IPS DF 6.9 (cell line): ENCODE data around the gene TMEM201.

Experiments
- DNase-seq: peaks from one replicate; pipeline ENCODE4 v3.0.0-alpha.2; 2013; ENCODE audit warnings: low read depth, low spot score
- H3K27ac ChIP-seq: one replicate; pipeline ENCODE4 v1.5.1; 2013; ENCODE audit warnings: low read length, control low read depth
- H3K27me3 ChIP-seq: 2 replicates; pipeline ENCODE4 v1.6.1; 2013; ENCODE audit warnings: mild to moderate bottlenecking, low read length; ENCODE audit not compliant: control insufficient read depth, insufficient read depth
- H3K36me3 ChIP-seq: 2 replicates; pipeline ENCODE4 v1.6.1; 2013; ENCODE audit warnings: low read length; ENCODE audit not compliant: control insufficient read depth, insufficient read depth
- H3K4me1 ChIP-seq: 2 replicates; pipeline ENCODE4 v1.6.1; 2013; ENCODE audit warnings: low read length; ENCODE audit not compliant: control insufficient read depth, insufficient read depth
- H3K4me3 ChIP-seq: 2 replicates; pipeline ENCODE4 v1.5.1; 2013; ENCODE audit warnings: mild to moderate bottlenecking, low read length
- H3K9me3 ChIP-seq: 2 replicates; pipeline ENCODE4 v1.6.1; 2013; ENCODE audit warnings: low read length, inconsistent platforms; ENCODE audit not compliant: control insufficient read depth, insufficient read depth
- WGBS: extraction: QIAGEN DNeasy Blood & Tissue Kit; methylation state at CpG from one replicate; pipeline ENCODE4 v1.1.7; 2013; ENCODE audit warnings: mixed read lengths, missing lambda C conversion rate; ENCODE audit not compliant: insufficient read length, insufficient coverage; 5-methylcytosine and 5-hydroxymethylcytosine counted together

TMEM201 gene

GRCh38 chr1:9653491-9654050 is 64.9 kb downstream of the TMEM201 start:
- H3K9me3 ChIP-seq = no peaks in the 10 kb centered on the region
- no peaks in the 10 kb centered on the region for H3K36me3 ChIP-seq
- DNase-seq = no peak
- WGBS = no CpG with 5 or more reads among the region's 10 CpGs
- no peak overlapping the region for H3K27ac ChIP-seq
- no peak overlapping the region for H3K4me3 ChIP-seq
- 0 out of 2 replicates have a peak, but pooled peaks cover 3% of the 10 kb centered on the region for H3K4me1 ChIP-seq
- H3K27me3 ChIP-seq = peaks cover 9% of the 10 kb centered on the region

DNA sequence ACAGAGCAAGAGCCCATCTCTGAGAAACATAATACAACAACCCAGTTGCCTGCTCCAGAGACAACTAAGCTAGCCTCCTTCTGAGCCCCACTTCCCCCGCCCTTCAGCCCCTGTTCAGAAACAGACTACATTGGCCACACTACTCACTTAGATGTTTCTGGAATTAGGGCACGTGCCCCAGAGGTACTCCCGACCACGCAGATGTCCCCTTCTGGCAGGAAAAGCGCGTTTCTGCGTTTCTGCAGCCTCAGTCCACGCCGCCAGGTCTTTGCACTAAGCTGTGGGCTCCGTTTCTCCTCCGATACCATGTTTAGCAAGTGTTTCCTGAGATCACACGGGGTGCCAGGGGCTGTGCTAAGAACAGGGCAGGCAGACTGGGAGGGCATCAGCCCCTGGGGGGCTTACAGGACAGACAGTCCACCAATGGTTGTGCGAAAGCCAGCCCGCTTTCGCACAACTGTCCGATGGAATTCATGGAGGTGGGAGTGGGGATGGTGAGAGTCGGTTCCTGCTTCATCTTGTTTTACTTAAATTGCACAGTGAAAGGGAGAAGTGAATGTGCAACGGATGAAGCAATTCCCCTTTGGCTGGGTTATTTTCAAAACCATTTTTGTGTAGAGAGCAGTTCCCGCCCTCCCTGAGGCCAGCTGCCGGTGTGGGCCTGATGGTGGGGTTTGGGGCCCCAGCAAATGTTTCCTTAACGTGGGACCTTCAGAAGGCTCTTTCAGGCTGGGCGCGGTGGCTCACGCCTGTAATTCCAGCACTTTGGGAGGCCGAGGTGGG is 65.5 kb downstream of the TMEM201 start:
- WGBS = no CpG with 5 or more reads among the region's 25 CpGs
- H3K9me3 ChIP-seq = no peaks in the 10 kb centered on the region
- no peak for DNase-seq
- no peaks in the 10 kb centered on the region for H3K36me3 ChIP-seq
- H3K27ac ChIP-seq = no peak overlapping the region
- H3K4me3 ChIP-seq = no peak overlapping the region
- H3K4me1 ChIP-seq = 0 out of 2 replicates have a peak, but pooled peaks cover 3% of the 10 kb centered on the region
- H3K27me3 ChIP-seq = peaks cover 9% of the 10 kb centered on the region

DNA sequence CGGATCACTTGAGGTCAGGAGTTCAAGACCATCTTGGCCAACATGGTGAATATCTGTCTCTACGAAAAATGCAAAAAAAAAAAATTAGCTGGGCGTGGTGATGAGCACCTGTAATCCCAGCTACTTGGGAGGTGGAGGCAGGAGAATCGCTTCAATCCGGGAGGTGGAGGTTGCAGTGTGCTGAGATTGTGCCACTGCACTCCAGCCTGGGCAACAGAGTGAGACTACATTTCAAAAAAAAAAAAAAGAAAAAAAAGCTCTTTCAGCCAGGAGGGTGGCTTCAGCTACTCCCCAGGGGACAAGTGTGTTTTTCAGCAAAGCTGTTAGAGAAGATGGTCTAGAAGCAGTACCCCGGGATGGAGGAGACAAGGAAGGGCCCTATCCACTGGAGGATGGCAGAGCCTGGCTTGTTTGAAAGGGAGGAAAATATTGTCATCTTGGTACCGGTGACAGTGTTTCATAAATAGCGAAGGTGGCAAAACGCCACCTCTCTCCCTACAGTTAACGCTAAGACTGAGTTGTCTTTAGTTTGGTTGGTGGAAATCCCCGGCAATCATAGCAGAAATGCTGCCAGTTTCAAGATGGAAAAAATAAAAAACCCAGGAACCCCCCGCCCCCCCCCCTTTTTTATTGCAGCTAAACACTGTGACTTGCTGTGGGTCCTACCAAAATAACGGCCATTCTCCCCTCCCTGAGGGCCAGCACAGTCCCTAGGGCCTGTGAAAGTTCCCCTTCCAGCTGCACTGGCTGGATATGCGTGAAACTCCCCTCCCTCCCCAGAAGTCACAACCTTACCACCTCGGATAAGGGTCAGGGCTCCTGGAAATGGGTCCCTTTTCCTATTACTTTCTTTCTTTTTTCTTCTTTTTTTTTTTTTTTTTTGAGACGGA is 66.4 kb downstream of the TMEM201 start:
- Histone ChIP-seq H3K36me3 (no peaks in the 10 kb centered on the region), H3K27ac (no peak overlapping the region), H3K4me1 (0 out of 2 replicates have a peak, but pooled peaks cover 3% of the 10 kb centered on the region), H3K4me3 (no peak overlapping the region), H3K27me3 (peaks cover 9% of the 10 kb centered on the region), H3K9me3 (no peaks in the 10 kb centered on the region)
- WGBS = no CpG with 5 or more reads among the region's 16 CpGs
- DNase-seq = no peak

DNA sequence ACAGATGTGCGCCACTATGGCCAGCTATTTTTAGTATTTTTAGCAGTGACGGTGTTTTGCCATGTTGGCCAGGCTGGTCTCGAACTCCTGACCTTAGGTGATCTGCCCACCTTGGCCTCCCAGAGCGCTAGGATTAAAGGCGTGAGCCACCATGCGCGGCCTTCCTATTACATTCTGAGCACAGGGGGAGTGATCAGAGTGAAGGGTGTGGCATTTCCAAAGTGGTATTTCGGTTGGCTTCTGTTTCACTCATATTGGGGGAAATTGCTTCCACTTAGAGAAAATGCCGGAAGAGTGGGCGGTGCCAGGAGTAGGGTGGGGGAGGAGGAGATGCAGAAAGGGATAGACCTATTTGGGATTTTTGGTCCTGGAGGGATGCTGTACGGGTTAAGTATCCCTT is 67.1 kb downstream of the TMEM201 start:
- Histone ChIP-seq H3K27ac (no peak overlapping the region), H3K4me3 (no peak overlapping the region), H3K9me3 (no peaks in the 10 kb centered on the region), H3K36me3 (no peaks in the 10 kb centered on the region), H3K27me3 (peaks cover 9% of the 10 kb centered on the region), H3K4me1 (0 out of 2 replicates have a peak, but pooled peaks cover 3% of the 10 kb centered on the region)
- DNase-seq = no peak
- WGBS = no CpG with 5 or more reads among the region's 11 CpGs

DNA sequence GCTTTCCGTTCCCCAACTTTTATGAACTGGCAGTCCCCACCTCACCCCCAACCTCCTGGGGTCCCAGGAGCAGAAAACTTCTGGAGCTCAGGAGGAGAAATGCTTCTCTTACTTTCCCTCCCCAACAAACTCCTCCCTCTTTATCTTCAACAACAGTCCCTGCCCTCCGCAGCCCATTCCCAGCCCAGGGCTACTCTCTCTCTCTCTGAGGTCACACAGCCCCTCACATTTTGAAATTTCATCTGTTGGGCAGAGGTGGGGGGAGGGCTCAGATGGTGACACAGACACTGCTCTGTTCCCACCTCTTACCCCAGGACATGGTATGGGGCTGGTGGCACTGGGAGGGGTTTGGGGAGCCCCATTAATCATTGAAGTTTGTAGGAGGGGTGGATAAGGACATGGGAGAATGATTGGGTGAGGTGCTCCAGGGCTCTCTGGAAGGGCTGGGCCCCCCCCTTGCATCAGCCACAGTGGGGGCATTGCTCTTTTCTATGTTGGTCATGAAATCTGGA is 68.9 kb downstream of the TMEM201 start:
- Histone ChIP-seq H3K4me1 (0 out of 2 replicates have a peak, but pooled peaks cover 1% of the 10 kb centered on the region), H3K36me3 (no peaks in the 10 kb centered on the region), H3K27ac (no peak overlapping the region), H3K9me3 (no peaks in the 10 kb centered on the region), H3K4me3 (no peak overlapping the region), H3K27me3 (peaks cover 6% of the 10 kb centered on the region; the same call in 1 of the 2 replicates)
- no peak for DNase-seq
- no CpG with 5 or more reads among the region's 2 CpGs for WGBS

DNA sequence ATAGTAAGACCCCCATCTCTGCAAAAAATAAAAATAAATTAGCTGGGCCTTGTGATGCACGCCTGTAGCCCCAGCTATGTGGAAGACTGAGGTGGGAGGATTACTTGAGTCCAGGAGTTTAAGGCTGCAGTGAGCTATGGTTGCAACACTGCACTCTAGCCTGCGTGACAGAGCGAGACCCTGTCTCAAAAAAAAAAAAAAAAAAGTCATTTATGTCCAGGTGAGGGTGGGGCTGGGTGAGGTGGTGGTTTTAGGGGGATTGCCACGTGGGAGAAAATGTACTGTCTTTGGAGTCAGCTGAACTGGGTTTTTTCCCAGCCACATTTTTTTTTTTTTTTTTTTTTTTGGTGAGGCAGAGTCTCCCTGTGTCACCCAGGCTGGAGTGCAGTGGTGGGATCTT is 69.5 kb downstream of the TMEM201 start:
- WGBS = no CpG with 5 or more reads among the region's 4 CpGs
- H3K36me3 ChIP-seq = no peaks in the 10 kb centered on the region
- no peaks in the 10 kb centered on the region for H3K4me1 ChIP-seq
- no peak overlapping the region for H3K4me3 ChIP-seq
- no peaks in the 10 kb centered on the region for H3K9me3 ChIP-seq
- no peak for DNase-seq
- H3K27ac ChIP-seq = no peak overlapping the region
- peaks cover 2% of the 10 kb centered on the region; the same call in 1 of the 2 replicates for H3K27me3 ChIP-seq

- WGBS = no CpG with 5 or more reads among the region's 5 CpGs
- Histone ChIP-seq H3K4me3 (no peak overlapping the region), H3K27ac (no peak overlapping the region), H3K4me1 (no peaks in the 10 kb centered on the region), H3K27me3 (no peaks in the 10 kb centered on the region), H3K9me3 (no peaks in the 10 kb centered on the region), H3K36me3 (no peaks in the 10 kb centered on the region)
- DNase-seq = no peak
Observed at GRCh38 chr1:9659328-9659727, 70.6 kb downstream of the TMEM201 start.

- no peaks in the 10 kb centered on the region for H3K27me3 ChIP-seq
Observed at GRCh38 chr1:9663257-9663656, 74.5 kb downstream of the TMEM201 start.

More at GRCh38 chr1:9663257-9663656, 74.5 kb downstream of the TMEM201 start:
- no peak overlapping the region for H3K27ac ChIP-seq
- no CpG with 5 or more reads among the region's 6 CpGs for WGBS
- no peaks in the 10 kb centered on the region for H3K9me3 ChIP-seq
- H3K36me3 ChIP-seq = no peaks in the 10 kb centered on the region
- no peak for DNase-seq
- H3K4me3 ChIP-seq = no peak overlapping the region
- H3K4me1 ChIP-seq = no peaks in the 10 kb centered on the region
